Breast epithelium (tissue), 4 donors: ENCODE data around the gene PAK6. TPM values are rescaled to one million over a fixed set of nuclear protein-coding genes. Genes with fewer than 3 reads are reported as not detected.
A peak's percentile ranks its signal among the peaks of the same experiment; 100 is the strongest.

Experiments used
- DNase-seq, 2 donors: peaks; one replicate each; pipeline ENCODE4 v3.0.0-alpha.2; 2019; ENCODE audit warnings: low spot score in 2 of 2
- H3K27ac ChIP-seq, 2 donors: fragments of 200-600 bp; sonication (generic) in 1 of 2; one replicate each; pipeline ENCODE4 v1.5.1; 2016 to 2019; ENCODE audit warnings: mild to moderate bottlenecking in 1 of 2
- H3K27me3 ChIP-seq, 2 donors: fragments of 200-600 bp; sonication (generic) in 1 of 2; one replicate each; pipeline versions ENCODE4 v1.5.1 to v1.6.0; 2017 to 2019; ENCODE audit warnings: control low read depth in 1 of 2, mild to moderate bottlenecking in 1 of 2
- H3K36me3 ChIP-seq: fragments of 200-600 bp; one replicate; pipeline ENCODE4 v1.5.1; 2019
- H3K4me1 ChIP-seq, 2 donors: fragments of 200-600 bp; sonication (generic); one replicate each; pipeline ENCODE4 v1.5.1; 2016 to 2019; ENCODE audit warnings: control low read depth in 1 of 2
- H3K4me3 ChIP-seq, 3 donors: fragments of 200-600 bp; sonication (generic); 1 replicate in 2 of 3; 2 replicates in 1 of 3; pipeline ENCODE4 v1.5.1; 2016 to 2019; ENCODE audit warnings: mild to moderate bottlenecking in 3 of 3, moderate library complexity in 2 of 3
- H3K9me3 ChIP-seq, 2 donors: fragments of 200-600 bp; sonication (generic) in 1 of 2; one replicate each; pipeline ENCODE4 v1.5.1; 2016 to 2019; ENCODE audit warnings: control low read depth in 1 of 2
- CTCF ChIP-seq, 3 donors: fragments of 450-650 bp; IDR thresholded peaks; one replicate each; pipeline ENCODE4 v1.5.1; 2016 to 2017; ENCODE audit warnings: antibody characterized with exemption in 3 of 3, mild to moderate bottlenecking in 3 of 3, moderate library complexity in 3 of 3
- POLR2A ChIP-seq: fragments of 450-650 bp; IDR thresholded peaks from one replicate; pipeline ENCODE4 v1.6.1; 2016; ENCODE audit warnings: antibody characterized with exemption, mild to moderate bottlenecking, moderate library complexity
- POLR2AphosphoS5 ChIP-seq, 3 donors: sonication (generic); formaldehyde crosslinking; IDR thresholded peaks; one replicate each; pipeline ENCODE4 v1.6.1; 2017; ENCODE audit warnings: antibody characterized with exemption in 3 of 3
- intact Hi-C: fragments of 100-400 bp; cut with DNase I; formaldehyde crosslinking; loops from one replicate; pipeline ENCODE4 v1.15.1; 2023; ENCODE audit warnings: low total_unique reads
- total RNA-seq, 3 donors: library from RNA; depleted of rRNA; stranded (reverse); fragments of >200 nt; gene quantifications; one replicate each; pipeline ENCODE4 v1.1.0, GENCODE V29; 2016

Gene PAK6
- total RNA-seq, 3 donors from 2014 or later: 0.80 to 11.0 (median 9.5) TPM

GRCh38 chr15:40235201-40235885, 3.5 kb upstream of the PAK6 start:
- no peaks in the 10 kb centered on the region for H3K36me3 ChIP-seq
- DNase-seq: no peak
- H3K27me3 ChIP-seq: no peaks in the 10 kb centered on the region
- no peak overlapping the region for H3K27ac ChIP-seq
- peaks cover 0 to 8% of the 10 kb centered on the region in 2 donors for H3K4me1 ChIP-seq
- no peak overlapping the region for H3K4me3 ChIP-seq
- intact Hi-C loops: loop anchor here (5.0 kb wide), 1 partner anchor 37 kb away; no protein-coding TSS in a partner anchor
- H3K9me3 ChIP-seq: no peaks in the 10 kb centered on the region
- TF ChIP-seq POLR2AphosphoS5 (IDR thresholded peaks at IDR 0.05) (no peak), CTCF (IDR thresholded peaks at IDR 0.05) (no peak), POLR2A (no peak)

GRCh38 chr15:40239404-40239692, 485 bp downstream of the PAK6 start:
- DNase-seq: no peak
- H3K36me3 ChIP-seq: no peaks in the 10 kb centered on the region
- peak overlapping the region; percentile 82 to 88 for H3K27ac ChIP-seq
- intact Hi-C loops: loop anchor here (5.0 kb wide), 1 partner anchor 33 kb away; no protein-coding TSS in a partner anchor
- TF ChIP-seq POLR2A: no peak
- TF ChIP-seq POLR2AphosphoS5 (IDR thresholded peaks at IDR 0.05): no peak
- TF ChIP-seq CTCF (IDR thresholded peaks at IDR 0.05): no peak
- no peaks in the 10 kb centered on the region for H3K27me3 ChIP-seq
- no peaks in the 10 kb centered on the region for H3K9me3 ChIP-seq
- peaks cover 4 to 10% of the 10 kb centered on the region in 2 donors for H3K4me1 ChIP-seq
- peak overlapping the region in 2 of 3 donors; percentile 48 to 60 for H3K4me3 ChIP-seq

GRCh38 chr15:40239693-40240618, 1.1 kb downstream of the PAK6 start:
- Histone ChIP-seq H3K27ac (peak overlapping the region; percentile 82 to 88), H3K9me3 (no peaks in the 10 kb centered on the region), H3K4me1 (peaks cover 4 to 16% of the 10 kb centered on the region in 2 donors), H3K27me3 (no peaks in the 10 kb centered on the region), H3K36me3 (no peaks in the 10 kb centered on the region), H3K4me3 (peak overlapping the region in 2 of 3 donors; percentile 48 to 60)
- DNase-seq: peak in 1 of 2 donors; percentile 38
- no peak for TF ChIP-seq CTCF (IDR thresholded peaks at IDR 0.05)
- intact Hi-C loops: loop anchor here (5.0 kb wide), 1 partner anchor 32 kb away; no protein-coding TSS in a partner anchor

- Histone ChIP-seq H3K27me3 (no peaks in the 10 kb centered on the region), H3K4me3 (peak overlapping the region in 2 of 3 donors; percentile 48 to 52), H3K27ac (peak overlapping the region; percentile 82 to 83), H3K9me3 (no peaks in the 10 kb centered on the region), H3K4me1 (peaks cover 4 to 22% of the 10 kb centered on the region in 2 donors), H3K36me3 (no peaks in the 10 kb centered on the region)
- peak in 1 of 2 donors; percentile 40 for DNase-seq
- no peak for TF ChIP-seq CTCF (IDR thresholded peaks at IDR 0.05)
- TF ChIP-seq POLR2A: no peak
- peak in 1 of 3 donors; percentile 1 for TF ChIP-seq POLR2AphosphoS5 (IDR thresholded peaks at IDR 0.05)
- intact Hi-C loops: no loop called here
Observed at GRCh38 chr15:40240619-40241221, 1.9 kb downstream of the PAK6 start.
